Activated T-helper 1 cell treated with Interleukin-2 at 50 U/mL for 16 hours (primary cell): ENCODE measurements around the gene PTPN6.
A peak's percentile ranks its signal among the peaks of the same experiment; 100 is the strongest.

Experiments
- DNase-seq: peaks from one replicate; pipeline ENCODE4 v3.0.0-alpha.2; 2020; ENCODE audit warnings: low read depth

PTPN6 gene

GRCh38 chr12:6956021-6956727 lies 5.0 kb downstream of the PTPN6 start:
- no peak for DNase-seq

- DNase-seq: no peak
These were observed 6.1 kb downstream of the PTPN6 start for GRCh38 chr12:6957151-6957701.

- DNase-seq: no peak
These were observed 6.8 kb downstream of the PTPN6 start for GRCh38 chr12:6957741-6958608.

- no peak for DNase-seq
These were observed 7.5 kb downstream of the PTPN6 start for GRCh38 chr12:6958609-6959057.

- DNase-seq: peak; percentile 58
These were observed 8.1 kb downstream of the PTPN6 start for GRCh38 chr12:6959058-6959804.

- no peak for DNase-seq
These were observed 8.8 kb downstream of the PTPN6 start for GRCh38 chr12:6959805-6960592.

GRCh38 chr12:6960593-6961277 lies 9.6 kb downstream of the PTPN6 start:
- no peak for DNase-seq

GRCh38 chr12:6961278-6961694 lies 10.1 kb downstream of the PTPN6 start:
- DNase-seq: peak; percentile 84

GRCh38 chr12:6961695-6962284 lies 10.6 kb downstream of the PTPN6 start:
- no peak for DNase-seq

GRCh38 chr12:6962285-6963015 lies 11.3 kb downstream of the PTPN6 start:
- DNase-seq: no peak

GRCh38 chr12:6963016-6963731 lies 12.0 kb downstream of the PTPN6 start:
- no peak for DNase-seq

- no peak for DNase-seq
These were observed 12.7 kb downstream of the PTPN6 start for GRCh38 chr12:6963791-6964413.

GRCh38 chr12:6964605-6965025 lies 13.5 kb downstream of the PTPN6 start:
- no peak for DNase-seq

GRCh38 chr12:6965026-6965661 lies 14.0 kb downstream of the PTPN6 start:
- peak; percentile 77 for DNase-seq

- no peak for DNase-seq
These were observed 14.6 kb downstream of the PTPN6 start for GRCh38 chr12:6965714-6966113.

GRCh38 chr12:6966351-6966750 lies 15.2 kb downstream of the PTPN6 start:
- no peak for DNase-seq

GRCh38 chr12:6967651-6968100 lies 16.5 kb downstream of the PTPN6 start:
- DNase-seq: no peak

GRCh38 chr12:6968426-6968825 lies 17.3 kb downstream of the PTPN6 start:
- DNase-seq: no peak
